ENCODE measurements around the gene HTT-AS.

Gene HTT-AS

DNA sequence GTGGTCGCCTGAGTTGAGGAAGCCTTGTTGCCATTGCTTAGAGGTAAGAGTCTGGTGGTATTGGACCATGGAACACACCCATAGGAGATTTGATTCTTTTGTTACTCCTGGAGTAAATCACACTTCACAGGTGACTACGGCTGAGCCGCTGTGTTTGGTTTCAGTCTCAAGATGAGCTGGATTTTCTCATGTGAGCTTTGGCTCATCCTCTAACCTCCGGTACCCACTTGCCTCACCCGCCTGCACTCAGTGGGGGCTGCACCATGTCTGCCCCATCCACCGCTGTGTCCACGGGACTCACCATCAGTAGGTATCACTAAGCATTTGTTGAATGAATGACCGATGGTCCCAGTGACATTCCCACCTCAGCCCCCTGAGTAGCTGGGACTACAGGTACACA lies 52.7 kb downstream of the HTT-AS start:
- no peak overlapping the region for H3K4me2 ChIP-seq (ENCODE audit: low read depth, low read length, poor library complexity, severe bottlenecking)
- H3K4me3 ChIP-seq (ENCODE audit: low read length, poor library complexity, severe bottlenecking) = no peak overlapping the region
- H4K20me1 ChIP-seq (ENCODE audit: insufficient read depth, low read length, poor library complexity, severe bottlenecking) = no peaks in the 10 kb centered on the region
- no peak overlapping the region for H2AFZ ChIP-seq (ENCODE audit: low read length)
- no peaks in the 10 kb centered on the region for H3K9me3 ChIP-seq (ENCODE audit: insufficient read depth, low read depth, low read length)
- TF ChIP-seq, protein P1, sequence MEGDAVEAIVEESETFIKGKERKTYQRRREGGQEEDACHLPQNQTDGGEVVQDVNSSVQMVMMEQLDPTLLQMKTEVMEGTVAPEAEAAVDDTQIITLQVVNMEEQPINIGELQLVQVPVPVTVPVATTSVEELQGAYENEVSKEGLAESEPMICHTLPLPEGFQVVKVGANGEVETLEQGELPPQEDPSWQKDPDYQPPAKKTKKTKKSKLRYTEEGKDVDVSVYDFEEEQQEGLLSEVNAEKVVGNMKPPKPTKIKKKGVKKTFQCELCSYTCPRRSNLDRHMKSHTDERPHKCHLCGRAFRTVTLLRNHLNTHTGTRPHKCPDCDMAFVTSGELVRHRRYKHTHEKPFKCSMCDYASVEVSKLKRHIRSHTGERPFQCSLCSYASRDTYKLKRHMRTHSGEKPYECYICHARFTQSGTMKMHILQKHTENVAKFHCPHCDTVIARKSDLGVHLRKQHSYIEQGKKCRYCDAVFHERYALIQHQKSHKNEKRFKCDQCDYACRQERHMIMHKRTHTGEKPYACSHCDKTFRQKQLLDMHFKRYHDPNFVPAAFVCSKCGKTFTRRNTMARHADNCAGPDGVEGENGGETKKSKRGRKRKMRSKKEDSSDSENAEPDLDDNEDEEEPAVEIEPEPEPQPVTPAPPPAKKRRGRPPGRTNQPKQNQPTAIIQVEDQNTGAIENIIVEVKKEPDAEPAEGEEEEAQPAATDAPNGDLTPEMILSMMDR (conservative IDR thresholded peaks at IDR 0.05; ENCODE audit: low read length) = no peak
- TF ChIP-seq EZH2phosphoT487 (IDR thresholded peaks at IDR 0.05; ENCODE audit: borderline replicate concordance) = no peak
- no peaks in the 10 kb centered on the region for H3K9me2 ChIP-seq (replicated peaks; ENCODE audit: low read depth, low read length)
- H3K9ac ChIP-seq (ENCODE audit: low read depth, low read length, poor library complexity, severe bottlenecking) = no peak overlapping the region
- H3K36me3 ChIP-seq (ENCODE audit: insufficient read depth, low read length) = no peaks in the 10 kb centered on the region
- H3K79me2 ChIP-seq (ENCODE audit: insufficient read depth, low read length) = no peaks in the 10 kb centered on the region
- no peaks in the 10 kb centered on the region for H3K4me1 ChIP-seq (ENCODE audit: insufficient read depth, low read length, poor library complexity, severe bottlenecking)
- H3F3A ChIP-seq (ENCODE audit: low read depth) = no peaks in the 10 kb centered on the region
- no peaks in the 10 kb centered on the region for H3K27me3 ChIP-seq (ENCODE audit: insufficient read depth, low read length, poor library complexity, severe bottlenecking)

- TF ChIP-seq, protein P1 (conservative IDR thresholded peaks at IDR 0.05; ENCODE audit: low read length) = no peak
- TF ChIP-seq EZH2phosphoT487 (IDR thresholded peaks at IDR 0.05; ENCODE audit: borderline replicate concordance) = no peak
- Histone ChIP-seq H3K4me1 (ENCODE audit: insufficient read depth, low read length, poor library complexity, severe bottlenecking) (no peaks in the 10 kb centered on the region), H3K4me3 (ENCODE audit: low read length, poor library complexity, severe bottlenecking) (no peak overlapping the region), H3K9me2 (replicated peaks; ENCODE audit: low read depth, low read length) (no peaks in the 10 kb centered on the region), H2AFZ (ENCODE audit: low read length) (no peak overlapping the region), H3K9ac (ENCODE audit: low read depth, low read length, poor library complexity, severe bottlenecking) (no peak overlapping the region), H3K27me3 (ENCODE audit: insufficient read depth, low read length, poor library complexity, severe bottlenecking) (no peaks in the 10 kb centered on the region), H3K36me3 (ENCODE audit: insufficient read depth, low read length) (no peaks in the 10 kb centered on the region), H3K79me2 (ENCODE audit: insufficient read depth, low read length) (no peaks in the 10 kb centered on the region), H3K4me2 (ENCODE audit: low read depth, low read length, poor library complexity, severe bottlenecking) (no peak overlapping the region), H4K20me1 (ENCODE audit: insufficient read depth, low read length, poor library complexity, severe bottlenecking) (no peaks in the 10 kb centered on the region), H3F3A (ENCODE audit: low read depth) (no peaks in the 10 kb centered on the region), H3K9me3 (ENCODE audit: insufficient read depth, low read depth, low read length) (no peaks in the 10 kb centered on the region)
Observed at GRCh38 chr4:3021127-3021526, 53.2 kb downstream of the HTT-AS start.

- H3K4me3 ChIP-seq (ENCODE audit: low read length, poor library complexity, severe bottlenecking) = no peak overlapping the region
- H3F3A ChIP-seq (ENCODE audit: low read depth) = no peaks in the 10 kb centered on the region
- H3K9me2 ChIP-seq (replicated peaks; ENCODE audit: low read depth, low read length) = no peaks in the 10 kb centered on the region
- no peaks in the 10 kb centered on the region for H4K20me1 ChIP-seq (ENCODE audit: insufficient read depth, low read length, poor library complexity, severe bottlenecking)
- no peaks in the 10 kb centered on the region for H3K4me1 ChIP-seq (ENCODE audit: insufficient read depth, low read length, poor library complexity, severe bottlenecking)
- no peaks in the 10 kb centered on the region for H3K27me3 ChIP-seq (ENCODE audit: insufficient read depth, low read length, poor library complexity, severe bottlenecking)
- no peak overlapping the region for H3K4me2 ChIP-seq (ENCODE audit: low read depth, low read length, poor library complexity, severe bottlenecking)
- TF ChIP-seq, protein P1 (conservative IDR thresholded peaks at IDR 0.05; ENCODE audit: low read length) = no peak
- no peak for TF ChIP-seq EZH2phosphoT487 (IDR thresholded peaks at IDR 0.05; ENCODE audit: borderline replicate concordance)
- no peaks in the 10 kb centered on the region for H3K79me2 ChIP-seq (ENCODE audit: insufficient read depth, low read length)
- no peaks in the 10 kb centered on the region for H3K9me3 ChIP-seq (ENCODE audit: insufficient read depth, low read depth, low read length)
- H2AFZ ChIP-seq (ENCODE audit: low read length) = no peak overlapping the region
- H3K9ac ChIP-seq (ENCODE audit: low read depth, low read length, poor library complexity, severe bottlenecking) = no peak overlapping the region
- H3K36me3 ChIP-seq (ENCODE audit: insufficient read depth, low read length) = no peaks in the 10 kb centered on the region
Observed at GRCh38 chr4:3019145-3019846, 55.0 kb downstream of the HTT-AS start.

All from Loucy (cell line).